ENCODE data around the gene ZKSCAN4.
A peak's percentile ranks its signal among the peaks of the same experiment; 100 is the strongest.

Gene ZKSCAN4

DNA sequence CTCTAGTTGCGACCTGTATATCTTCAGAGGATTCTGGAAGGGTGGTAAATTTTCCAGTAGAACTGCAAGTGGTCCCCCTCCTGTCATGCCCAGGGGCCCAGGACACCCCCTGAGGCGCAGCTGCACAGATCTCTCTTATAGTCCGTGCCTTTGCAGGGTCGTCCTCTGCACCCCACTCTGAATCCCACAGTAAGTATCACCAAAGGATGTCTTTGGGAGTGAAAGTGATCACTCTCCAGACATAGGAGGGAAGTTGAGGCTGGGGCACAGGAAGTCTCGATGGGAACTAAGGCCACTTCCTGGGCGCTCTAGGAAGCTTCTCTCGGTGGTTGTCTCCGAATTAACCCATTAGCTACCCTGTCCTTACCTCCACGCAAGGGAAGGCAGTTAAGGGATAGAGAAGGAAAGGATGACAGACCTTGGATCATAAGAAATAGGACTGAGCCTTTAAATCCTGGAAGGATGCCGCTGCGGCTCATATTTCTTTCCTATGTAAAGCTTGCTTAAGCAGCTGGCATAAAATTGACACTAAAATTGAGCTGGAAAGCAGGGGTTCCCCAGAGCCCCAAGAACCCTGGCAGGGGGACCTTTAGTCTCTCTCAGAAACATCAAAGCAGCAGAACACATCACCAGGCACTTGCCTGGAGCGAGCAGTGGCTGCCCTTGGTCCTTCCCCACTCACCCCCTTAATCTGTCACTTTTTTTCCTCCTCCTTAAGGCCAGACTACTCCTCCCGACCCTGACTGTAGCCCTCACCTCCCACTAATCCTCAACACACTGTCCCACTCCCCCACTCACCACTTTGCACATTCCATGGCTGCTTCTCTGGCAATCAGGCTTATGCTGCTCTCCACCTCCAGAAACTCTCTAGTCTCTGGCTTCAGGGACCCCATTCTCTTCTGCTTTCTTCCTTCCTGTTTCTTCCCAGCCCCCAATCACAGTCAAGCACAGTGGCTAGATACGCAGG is at the start of gene ZKSCAN4:
ZKSCAN4 (minus strand) TSS at position 261 of the 967 bp plus-strand sequence. CDS start 289 bp downstream, outside the sequence.
- DNase-seq, result peak; percentile 24

- no peak for DNase-seq
These were observed 44.5 kb upstream of the ZKSCAN4 start for GRCh38 chr6:28296520-28297060.

DNA sequence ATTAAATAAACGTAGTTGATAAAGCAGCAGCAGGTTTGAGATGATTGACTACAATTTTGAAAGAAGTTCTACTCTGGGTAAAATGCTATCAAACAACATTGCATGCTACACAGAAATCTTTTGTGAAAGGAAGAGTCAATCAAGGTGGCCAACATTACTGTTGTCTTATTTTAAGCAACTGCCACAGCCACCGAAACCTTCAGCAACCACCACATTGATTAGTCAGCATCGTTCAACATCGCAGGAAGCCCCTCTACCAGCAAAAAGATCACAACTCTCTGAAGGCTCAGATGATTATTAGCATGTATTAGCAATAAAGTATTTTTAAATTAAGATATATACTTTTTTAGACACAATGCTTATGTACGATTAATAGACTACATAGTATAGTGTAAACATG is 43.3 kb upstream of the ZKSCAN4 start:
- DNase-seq, result no peak

DNA sequence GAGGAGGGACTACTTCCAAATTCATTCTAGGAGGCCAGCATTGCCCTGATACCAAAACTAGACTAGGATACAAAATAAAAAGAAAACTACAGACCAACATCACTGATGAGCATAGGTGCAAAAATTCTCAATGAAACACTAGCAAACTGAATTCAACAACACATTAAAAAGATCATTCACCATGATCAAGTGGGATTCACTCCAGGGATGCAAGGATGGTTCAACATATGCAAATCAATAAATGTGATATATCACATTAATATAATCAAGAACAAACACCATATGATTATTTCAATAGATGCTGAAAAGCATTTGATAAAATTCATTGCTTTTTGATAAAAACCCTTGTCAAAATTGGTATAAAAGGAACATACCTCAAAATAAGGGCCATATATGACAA is 39.5 kb upstream of the ZKSCAN4 start:
- no peak for DNase-seq

GRCh38 chr6:28282926-28283325 is 30.9 kb upstream of the ZKSCAN4 start:
- no peak for DNase-seq

- peak; percentile 25 for DNase-seq
These were observed 29.4 kb upstream of the ZKSCAN4 start, which contains the start of gene PGBD1 for GRCh38 chr6:28281288-28282064. TSS of gene PGBD1 (plus strand) at chr6:28281572. CDS start at chr6:28283814, 2,242 bp downstream.

GRCh38 chr6:28280595-28281287 is 28.7 kb upstream of the ZKSCAN4 start:
- DNase-seq, result no peak

DNA sequence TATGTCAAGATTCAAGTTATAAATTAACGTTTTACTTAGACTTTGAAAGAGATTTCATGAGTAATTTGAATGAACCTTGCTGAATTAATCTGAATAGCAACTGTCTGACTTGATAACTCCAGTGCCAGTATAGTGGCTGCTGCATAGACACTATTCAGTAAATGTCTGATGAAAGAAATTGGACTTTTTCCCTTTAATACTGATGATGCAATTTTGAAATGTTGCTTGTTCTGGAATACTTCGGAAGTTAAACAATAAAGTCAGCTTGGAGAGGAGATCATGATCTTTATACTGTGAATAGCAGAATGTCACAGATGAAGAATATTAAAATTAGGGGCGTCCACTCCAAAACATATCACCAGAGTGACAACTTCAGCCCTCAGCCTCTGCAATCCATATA is 25.7 kb upstream of the ZKSCAN4 start:
- DNase-seq, result no peak

DNA sequence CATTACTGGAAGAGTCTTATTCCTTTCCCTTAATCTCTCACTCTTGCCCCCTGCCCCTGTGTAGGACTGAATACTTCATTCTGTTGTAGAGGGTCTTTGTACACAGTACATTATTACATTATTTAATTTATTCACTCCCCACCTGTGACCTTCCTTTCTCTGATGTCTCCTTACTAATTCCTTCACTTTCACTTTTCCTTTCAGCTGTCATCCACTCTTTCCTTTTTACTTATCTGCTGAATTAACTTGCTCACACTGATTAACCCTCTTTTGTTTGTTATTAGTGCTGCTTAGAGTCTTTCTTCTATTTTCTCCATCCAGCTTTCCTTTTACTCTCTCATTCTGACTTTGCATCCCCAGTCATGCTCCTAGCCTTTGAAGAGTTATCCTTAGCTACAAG is 22.8 kb upstream of the ZKSCAN4 start:
- no peak for DNase-seq

GRCh38 chr6:28269492-28269891 is 17.4 kb upstream of the ZKSCAN4 start:
- DNase-seq, result no peak

- DNase-seq, result no peak
These were observed 15.6 kb upstream of the ZKSCAN4 start for GRCh38 chr6:28267695-28268059.

- DNase-seq, result peak; percentile 27
These were observed 15.1 kb upstream of the ZKSCAN4 start, which contains the start of gene ZSCAN26 for GRCh38 chr6:28266962-28267694. TSS of gene ZSCAN26 (plus strand) at chr6:28267143. CDS start at chr6:28271920, 4,777 bp downstream.

- no peak for DNase-seq
These were observed 14.5 kb upstream of the ZKSCAN4 start for GRCh38 chr6:28266563-28266961.

GRCh38 chr6:28264834-28265401 is 12.8 kb upstream of the ZKSCAN4 start:
- DNase-seq, result no peak

GRCh38 chr6:28263922-28264321 is 11.9 kb upstream of the ZKSCAN4 start:
- DNase-seq, result no peak

- DNase-seq, result no peak
These were observed 7.1 kb upstream of the ZKSCAN4 start, which contains the start of gene NKAPL for GRCh38 chr6:28258877-28259777. TSS of gene NKAPL (plus strand) at chr6:28259297. CDS start at chr6:28259372, 75 bp downstream.

- DNase-seq, result no peak
These were observed 5.0 kb upstream of the ZKSCAN4 start for GRCh38 chr6:28257042-28257441.

DNA sequence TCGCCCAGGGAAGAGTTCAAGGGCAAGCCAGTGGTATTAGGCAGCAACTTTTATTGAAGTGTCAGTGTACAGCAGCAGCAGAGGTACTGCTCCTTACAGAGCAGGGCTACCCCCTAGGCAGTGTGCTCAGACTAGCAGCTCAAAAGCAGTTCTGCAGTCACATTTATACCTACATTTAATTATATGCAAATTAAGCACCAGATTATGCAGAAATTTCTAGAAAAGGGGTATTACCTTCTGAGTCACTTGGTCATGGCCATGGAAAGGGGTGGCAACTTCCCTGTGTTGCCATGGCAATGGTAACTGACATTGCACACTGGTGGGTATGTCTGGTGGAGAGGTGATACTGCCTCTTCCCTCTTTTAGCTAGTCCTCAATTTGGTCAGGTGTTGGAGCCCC is 2.1 kb upstream of the ZKSCAN4 start:
- no peak for DNase-seq

- DNase-seq, result no peak
These were observed 434 bp downstream of the ZKSCAN4 start for GRCh38 chr6:28251661-28252008.

- DNase-seq, result no peak
These were observed 1.3 kb downstream of the ZKSCAN4 start for GRCh38 chr6:28250747-28251146.

- DNase-seq, result no peak
These were observed 3.2 kb downstream of the ZKSCAN4 start for GRCh38 chr6:28248916-28249315.
